OCI-M2 (cell line): ENCODE measurements around the gene PNPLA3.

ENCODE experiments used
- DNase-seq: peaks from one replicate; lab custom pipeline; 2025; ENCODE audit not compliant: unreplicated experiment; lab: John Stamatoyannopoulos, UW

Gene PNPLA3

GRCh38 chr22:43923631-43924464, at the start of gene PNPLA3:
PNPLA3 (plus strand) TSS chr22:43923805; CDS start chr22:43923912, 107 bp downstream.
- no peak for DNase-seq

DNA sequence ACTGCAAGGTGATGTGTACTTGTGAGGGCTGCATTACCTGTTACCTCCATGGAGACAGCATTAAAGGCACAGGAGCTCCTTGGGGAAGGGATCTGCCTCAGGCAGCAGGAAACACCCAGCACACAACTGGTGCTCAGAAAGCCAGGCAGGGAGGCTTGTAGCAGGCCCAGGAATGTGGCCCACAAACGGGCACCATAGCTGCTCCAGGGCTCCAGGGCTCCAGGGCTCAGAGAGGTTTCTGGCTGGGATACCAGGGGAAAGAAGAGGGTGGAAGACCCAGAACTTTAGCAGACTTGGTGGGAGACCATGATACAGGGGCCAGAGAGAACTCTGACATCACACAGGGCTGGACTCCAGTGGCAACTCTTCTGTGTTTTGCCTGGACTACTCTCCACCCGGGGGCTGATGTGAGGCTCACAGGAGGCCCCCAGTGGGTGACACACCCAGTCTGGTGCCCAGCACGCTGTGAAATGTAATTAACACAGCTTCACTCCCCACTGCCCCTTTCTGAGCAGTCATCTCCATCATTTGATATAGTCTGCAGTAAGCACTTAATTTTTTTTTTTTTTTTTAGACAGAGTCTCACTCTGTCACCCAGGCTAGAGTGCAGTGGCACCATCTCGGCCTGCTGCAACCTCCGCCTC, 46.6 kb upstream of the PNPLA3 start:
- no peak for DNase-seq

DNA sequence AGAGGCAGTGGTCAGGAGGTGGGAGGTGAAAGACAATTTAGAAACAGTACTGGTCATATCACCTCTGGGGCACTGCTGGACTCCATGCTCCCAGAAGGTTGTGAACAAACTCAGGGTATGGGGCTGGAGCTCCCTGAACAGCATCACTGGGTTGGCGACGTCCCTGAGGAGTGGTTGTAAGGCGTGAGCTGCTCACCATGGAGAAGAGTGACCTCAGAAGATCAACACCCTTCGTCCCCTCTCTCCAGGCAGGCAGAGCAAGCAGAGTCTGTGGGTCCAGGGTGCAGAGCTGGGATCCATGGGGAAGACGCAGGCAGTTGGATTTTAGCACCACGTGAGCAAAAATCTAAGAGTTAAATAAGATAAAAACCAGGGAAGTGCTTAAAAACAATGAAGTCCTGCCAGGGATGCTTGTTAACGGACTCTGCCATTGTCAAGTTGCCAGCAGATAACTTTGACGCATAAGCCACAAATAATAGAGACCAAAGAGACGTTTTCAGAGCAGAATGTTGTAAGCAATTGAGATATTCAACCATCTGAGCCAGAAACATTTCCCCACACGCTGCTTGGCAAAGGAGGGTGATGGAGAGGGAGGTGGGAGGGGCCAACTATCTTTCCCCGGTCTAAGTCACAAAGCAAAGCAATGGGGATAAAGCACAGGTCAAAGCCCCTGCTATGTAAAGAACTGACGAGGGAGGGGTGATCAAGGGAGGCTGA, 45.4 kb upstream of the PNPLA3 start:
- DNase-seq = no peak

- no peak for DNase-seq
These were observed 44.6 kb upstream of the PNPLA3 start for GRCh38 chr22:43878831-43879550.

GRCh38 chr22:43879901-43880540, 43.6 kb upstream of the PNPLA3 start:
- no peak for DNase-seq

DNA sequence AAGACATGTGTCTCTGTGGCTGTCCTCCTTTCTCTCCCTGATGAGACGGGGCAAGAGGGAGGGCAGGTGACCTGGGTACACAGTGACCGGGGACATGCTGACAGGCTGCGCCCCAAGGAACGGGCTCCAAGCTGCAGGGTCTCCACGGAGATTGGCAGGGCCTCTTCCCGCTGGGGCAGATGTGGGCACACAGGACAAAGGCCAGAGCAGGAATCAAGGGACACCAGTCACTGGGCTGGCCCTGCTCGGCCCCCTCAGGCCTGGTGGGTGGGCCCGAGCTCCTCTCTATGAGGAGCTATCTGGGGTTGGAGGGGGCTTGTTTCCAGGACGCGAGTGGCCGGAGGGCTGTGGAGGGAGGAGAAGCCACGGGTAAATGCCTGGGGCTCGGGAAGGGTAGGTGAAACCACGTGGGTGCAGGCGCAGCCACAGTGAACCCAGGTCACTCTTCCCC, 43.0 kb upstream of the PNPLA3 start:
- DNase-seq = no peak

DNA sequence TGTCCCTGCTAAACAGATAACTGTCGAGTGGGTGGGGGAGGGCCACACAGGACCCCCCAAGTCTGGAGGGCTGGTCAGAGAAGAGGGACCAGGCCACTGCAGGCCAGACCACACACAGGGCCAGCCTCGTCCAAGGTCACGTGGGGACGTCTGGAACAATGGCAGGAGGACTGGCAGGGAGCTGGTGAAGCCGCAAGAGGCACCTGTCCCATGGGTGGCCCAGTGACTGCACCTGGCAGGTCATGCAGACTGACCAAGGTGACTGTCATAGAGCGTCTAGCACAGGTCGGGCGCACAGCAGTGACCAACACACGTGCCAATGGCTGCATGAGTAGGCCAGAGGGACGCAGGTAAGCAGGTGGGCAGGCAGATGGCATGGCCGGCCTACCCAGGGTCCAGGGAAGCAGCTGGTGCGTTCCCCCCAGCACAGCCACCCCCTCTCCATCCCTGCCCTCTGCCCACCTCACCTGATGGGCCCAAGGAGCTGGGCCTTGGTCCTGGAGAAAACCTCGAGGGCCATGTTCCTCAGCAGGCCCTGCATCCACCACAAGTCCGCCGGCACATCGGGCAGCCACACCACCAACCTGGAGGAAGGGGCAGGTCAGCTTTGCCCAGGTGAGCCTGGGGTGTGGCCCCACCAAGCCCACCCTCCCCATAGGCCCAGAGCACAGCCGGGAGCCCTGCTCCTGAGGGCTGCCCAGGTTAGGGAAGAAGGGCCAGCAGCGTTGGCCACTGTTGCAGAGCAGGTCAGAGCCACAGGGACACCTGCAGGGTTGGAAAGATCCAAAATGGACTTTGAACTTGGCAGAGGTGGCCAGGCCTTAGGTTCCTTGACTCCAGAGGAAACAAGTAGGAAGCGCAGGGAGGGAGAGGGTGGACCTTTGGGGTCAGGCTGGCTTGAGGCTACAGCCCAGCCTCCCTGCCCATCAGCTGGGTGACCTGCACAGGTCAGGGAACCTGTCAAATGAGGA, 42.2 kb upstream of the PNPLA3 start:
- DNase-seq = no peak

- DNase-seq = no peak
These were observed 41.4 kb upstream of the PNPLA3 start for GRCh38 chr22:43882122-43882767.

- no peak for DNase-seq
These were observed 40.5 kb upstream of the PNPLA3 start for GRCh38 chr22:43883012-43883661.

DNA sequence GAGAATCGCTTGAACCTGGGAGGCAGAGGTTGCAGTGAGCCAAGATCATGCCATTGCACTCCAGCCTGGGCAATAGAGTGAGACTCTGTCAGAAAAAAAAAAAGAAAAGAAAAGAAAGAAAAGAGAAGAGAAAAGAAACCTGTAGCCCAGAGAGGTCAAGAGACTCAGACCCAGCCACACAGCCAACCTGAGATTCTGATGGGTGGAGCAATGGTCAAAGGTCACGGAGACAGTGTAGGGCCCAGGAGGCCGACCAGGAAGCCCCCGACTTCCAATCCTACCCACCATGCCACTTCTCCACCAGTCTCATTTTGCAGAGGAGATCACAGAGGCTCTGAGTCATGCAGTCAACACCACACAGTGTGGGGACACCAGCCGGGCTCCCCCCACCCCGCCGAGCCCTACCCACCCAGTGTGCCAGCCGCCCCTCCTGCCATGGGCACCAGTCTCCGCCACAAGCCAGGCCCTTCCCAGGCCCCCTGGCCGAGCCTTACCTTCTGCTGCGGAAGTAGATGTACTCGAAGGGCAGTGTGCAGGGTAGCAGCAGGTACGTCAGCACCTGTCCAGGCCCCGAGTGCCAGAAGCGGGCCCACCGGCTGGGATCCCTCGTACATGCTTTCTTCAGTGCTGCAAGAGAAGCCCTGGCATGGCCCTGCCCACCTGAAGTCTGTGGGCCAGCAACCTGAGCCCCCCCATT, 39.7 kb upstream of the PNPLA3 start:
- no peak for DNase-seq

DNA sequence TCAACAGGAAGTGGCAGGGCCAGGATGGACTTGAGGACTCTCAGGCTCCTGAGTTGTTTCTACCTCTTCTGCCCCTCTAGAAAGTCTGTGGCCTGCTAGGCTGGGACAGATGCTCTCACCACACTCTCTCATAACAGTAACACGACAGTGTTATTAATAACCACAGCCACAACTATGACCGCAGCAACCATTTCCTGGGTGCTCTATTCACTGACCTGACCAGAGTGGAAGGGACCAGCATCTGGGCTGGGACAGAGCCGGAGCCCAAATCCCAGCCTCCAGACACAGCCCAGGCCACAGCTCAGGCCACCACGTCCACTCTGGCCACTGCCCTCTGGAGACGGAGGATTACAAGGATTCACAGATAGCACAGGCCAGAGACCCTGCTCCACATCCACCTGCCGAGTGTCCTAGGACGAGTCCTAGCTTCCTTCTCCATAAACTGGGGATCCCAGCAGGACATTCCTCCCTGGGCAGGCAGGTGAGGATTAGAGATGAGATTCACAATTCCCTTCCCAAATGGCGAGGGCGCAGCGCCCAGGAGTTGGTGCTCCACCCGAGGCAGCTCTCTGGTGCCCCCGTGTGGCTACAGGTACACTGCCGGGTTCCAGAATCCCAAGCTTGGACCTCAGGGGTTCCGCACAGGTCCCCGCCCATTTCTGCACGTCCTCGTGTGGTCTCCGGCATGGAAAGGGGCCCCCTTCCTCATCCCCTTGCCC, 38.8 kb upstream of the PNPLA3 start:
- no peak for DNase-seq

DNA sequence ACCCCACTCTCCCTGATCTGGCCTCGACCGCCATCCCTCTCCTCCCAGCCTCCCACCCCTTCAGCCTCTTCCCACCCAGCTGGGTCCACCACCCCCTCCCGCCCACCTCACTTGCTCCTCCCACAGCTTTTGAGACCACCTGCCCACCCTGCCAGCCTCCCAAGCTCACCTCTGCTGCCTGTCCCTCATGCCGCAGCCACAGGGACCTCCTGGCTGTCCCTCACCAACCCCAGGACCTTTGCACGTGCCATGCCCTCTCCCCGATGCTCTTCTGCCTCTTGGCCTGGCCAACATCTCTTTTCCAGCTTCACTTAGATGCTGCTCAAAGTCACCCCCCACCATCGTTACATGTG, 38.3 kb upstream of the PNPLA3 start:
- DNase-seq = no peak

- DNase-seq = no peak
These were observed 37.8 kb upstream of the PNPLA3 start for GRCh38 chr22:43885786-43886185.

- no peak for DNase-seq
These were observed 37.4 kb upstream of the PNPLA3 start for GRCh38 chr22:43886231-43886630.

DNA sequence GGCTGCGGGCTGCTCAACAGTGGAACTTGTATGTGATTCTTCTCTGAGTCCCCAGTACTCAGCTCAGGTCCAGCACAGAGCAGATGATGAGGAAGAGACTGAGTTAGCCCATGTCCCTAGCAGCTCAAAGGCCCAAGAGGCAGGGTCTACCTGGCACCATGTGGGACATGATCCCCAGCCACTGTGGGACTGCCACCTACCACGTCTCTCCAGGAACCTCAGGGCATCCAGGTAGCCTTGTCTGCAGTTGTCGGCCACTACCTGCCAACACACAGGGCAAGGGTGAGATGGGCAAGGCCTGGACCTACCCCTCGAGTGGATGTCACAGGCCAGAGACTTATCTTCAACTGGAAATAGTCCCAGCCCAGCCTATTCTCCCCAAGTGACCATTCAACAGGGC, 36.2 kb upstream of the PNPLA3 start:
- DNase-seq = no peak

DNA sequence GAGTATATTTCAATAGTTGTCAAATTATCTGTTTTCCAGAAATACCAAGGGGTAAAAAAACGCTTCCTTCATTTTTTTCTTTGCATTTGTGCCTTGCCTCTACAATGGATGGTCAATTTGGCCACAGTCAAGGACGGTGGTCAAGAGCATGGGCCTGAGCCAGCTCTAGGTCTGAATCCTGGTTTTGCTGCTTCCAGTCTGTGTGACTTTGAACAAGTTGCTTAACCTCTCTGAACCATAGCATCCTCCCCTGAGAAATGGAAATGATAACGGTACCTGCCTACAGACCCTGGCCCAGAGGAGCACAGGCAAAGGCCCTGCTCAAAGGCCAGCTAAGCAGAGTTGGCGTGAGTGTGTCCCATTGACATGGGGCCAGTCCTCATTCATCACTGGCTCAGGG, 34.9 kb upstream of the PNPLA3 start:
- DNase-seq = no peak

DNA sequence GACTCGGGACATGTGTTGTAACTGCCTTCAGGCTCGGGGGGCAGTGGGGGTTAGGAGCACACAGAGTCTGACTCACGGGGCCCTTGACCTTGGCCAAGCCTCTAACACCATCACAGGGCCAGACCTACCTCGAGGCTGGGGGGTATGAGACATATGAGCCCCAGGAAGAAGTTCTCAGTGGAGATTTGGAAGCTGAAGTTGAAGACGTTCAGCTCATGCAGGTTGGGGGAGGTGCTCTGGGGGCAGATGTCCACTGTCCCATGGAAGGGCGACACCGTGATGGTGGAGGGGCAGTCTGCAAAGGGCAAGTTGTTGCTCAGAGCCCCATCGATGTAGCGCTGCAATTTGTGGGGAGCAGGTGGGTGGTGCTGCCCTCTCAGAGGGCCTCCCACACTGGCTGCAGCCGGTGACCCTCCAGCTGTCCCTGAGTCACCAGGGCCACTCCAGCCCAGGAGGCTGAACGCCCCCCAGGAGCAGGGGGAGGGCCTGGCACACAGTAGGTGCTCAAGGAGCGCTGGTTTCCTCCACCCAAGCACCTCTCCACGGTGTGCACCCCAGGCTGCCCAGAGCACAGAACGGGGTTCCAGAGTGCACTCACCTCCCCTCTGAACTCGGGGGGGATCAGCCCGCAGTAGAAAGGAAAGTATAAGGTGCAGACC, 34.3 kb upstream of the PNPLA3 start:
- no peak for DNase-seq
